GM21447 (cell line): ENCODE measurements around the gene SAC3D1.

Experiments
- ATAC-seq: cut with Tn5 transposase; IDR thresholded peaks from one replicate; pipeline ENCODE4 v1.9.1; 2021; ENCODE audit not compliant: unreplicated experiment

SAC3D1 gene

DNA sequence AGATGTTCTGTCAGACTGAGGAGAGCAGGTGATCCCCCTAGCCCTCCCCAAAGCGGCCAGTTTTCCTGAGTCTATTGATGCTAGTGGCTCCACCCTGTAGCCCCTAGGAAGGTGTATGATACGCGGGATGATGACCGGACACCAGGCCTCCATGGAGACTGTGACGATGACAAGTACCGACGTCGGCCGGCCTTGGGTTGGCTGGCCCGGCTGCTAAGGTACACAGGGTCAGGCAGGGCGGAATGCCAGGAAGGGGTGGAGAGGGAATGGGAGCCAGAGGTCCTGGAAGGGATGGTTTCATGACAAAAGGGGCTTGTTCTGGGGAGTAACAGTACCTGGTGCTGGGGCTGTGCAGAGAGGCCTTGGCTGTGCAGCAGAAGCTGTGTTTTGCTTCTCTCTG, 46.2 kb downstream of the SAC3D1 start:
- no peak for ATAC-seq

DNA sequence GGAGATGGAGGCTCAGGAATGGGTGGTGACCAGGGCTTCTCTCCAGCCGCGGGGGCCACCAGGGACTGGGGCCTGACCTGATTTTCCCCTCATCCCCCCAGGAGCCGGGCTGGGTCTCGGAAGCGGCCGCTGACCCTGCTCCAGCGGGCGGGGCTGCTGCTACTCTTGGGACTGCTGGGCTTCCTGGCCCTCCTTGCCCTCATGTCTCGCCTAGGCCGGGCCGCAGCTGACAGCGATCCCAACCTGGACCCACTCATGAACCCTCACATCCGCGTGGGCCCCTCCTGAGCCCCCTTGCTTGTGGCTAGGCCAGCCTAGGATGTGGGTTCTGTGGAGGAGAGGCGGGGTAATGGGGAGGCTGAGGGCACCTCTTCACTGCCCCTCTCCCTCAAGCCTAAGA, 46.8 kb downstream of the SAC3D1 start:
- ATAC-seq: no peak

DNA sequence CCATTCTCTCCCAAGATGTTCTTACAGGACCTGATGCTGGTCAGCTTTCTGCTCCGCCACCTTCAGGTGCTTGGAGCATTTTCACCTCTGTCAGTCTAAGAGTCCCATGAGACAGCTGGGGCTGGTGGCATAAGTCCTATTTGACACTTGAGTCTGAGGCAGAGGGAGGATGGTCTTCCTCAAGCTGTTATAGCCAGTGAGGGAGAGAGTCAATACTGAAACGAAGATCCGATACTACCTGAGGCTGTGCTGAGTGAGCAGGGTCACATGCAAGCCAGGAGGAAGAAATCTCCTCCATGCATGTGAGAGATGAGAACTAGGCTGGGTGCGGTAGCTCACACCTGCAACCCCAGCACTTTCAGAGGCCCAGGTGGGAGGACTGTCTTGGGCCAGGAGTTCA, 48.6 kb downstream of the SAC3D1 start:
- no peak for ATAC-seq

DNA sequence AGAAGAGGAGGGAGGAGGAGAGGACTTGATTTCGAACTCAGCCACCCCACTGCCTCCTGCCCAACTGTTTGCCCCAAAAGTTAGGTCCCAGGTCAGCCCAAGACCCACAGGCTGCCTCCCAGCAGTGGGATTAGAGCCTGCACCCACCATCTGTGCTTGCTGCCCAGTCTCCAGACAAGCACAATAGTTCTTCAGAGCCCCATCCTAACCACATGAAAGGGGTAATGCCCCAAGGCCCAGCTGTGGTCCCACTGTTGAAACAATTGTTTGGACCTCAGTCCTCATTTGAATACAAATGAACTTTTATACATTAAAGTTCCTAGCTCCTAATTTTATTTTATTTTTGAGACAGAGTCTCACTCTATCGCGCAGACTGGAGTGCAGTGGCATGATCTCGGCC, 49.6 kb downstream of the SAC3D1 start:
- ATAC-seq: no peak
